HG03558 (cell line): Measurements from ENCODE around the gene COX7B.
"Not testable (repeated sequence)": the region's sequence is repeated elsewhere in the genome, so short reads cannot be mapped to it uniquely, and the experiment has no call there.

ENCODE experiments used
- ATAC-seq: cut with Tn5 transposase; IDR thresholded peaks from one replicate; pipeline ENCODE4 v1.9.1; 2021; ENCODE audit warnings: moderate number of reproducible peaks; ENCODE audit not compliant: unreplicated experiment; ENCODE audit errors: extremely low read depth

Gene COX7B

DNA sequence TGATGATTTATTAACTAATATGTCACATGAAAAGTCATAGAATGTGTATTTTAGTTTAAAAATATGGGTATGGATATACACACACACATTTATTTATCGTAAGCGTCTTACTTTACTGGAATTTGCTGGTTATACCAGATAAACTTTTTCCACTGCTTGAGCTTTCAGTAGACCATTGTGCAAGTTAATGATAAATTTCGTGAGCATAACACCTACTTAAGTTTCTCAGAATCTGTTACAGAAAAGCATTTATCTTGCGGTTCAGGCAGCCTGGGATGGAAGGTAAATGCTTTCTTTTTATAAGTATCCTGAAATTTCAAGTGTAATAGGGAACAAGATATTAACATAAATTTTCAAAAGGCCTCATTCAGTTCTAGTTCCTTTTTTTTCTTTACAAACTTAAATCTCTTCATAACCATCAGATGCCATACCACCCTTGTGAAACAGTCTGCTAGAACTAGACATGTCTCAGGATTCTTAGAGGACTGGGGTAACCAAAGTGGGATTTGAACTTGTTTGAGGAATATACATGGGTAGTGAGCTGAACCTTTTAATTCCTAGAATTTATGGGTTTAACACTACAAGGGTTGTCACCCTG lies 38.9 kb downstream of the COX7B start:
- ATAC-seq: no peak

DNA sequence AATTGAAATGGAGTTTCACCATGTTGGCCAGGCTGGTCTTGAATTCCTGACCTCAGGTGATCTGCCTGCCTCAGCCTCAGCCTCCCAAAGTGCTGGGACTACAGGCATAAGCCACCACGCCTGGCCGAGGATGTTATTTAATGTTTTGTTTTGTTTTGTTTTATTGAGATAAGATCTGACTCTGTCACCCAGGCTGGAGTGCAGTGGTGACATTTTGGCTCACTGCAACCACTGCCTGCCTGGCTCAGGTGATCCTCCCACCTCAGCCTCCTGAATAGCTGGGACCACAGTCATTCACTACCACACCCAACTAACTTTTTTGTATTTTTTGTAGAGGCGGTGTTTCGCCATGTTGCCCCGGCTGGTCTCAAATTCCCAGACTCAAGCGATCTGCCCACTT lies 45.8 kb downstream of the COX7B start:
- not testable (repeated sequence) for ATAC-seq

DNA sequence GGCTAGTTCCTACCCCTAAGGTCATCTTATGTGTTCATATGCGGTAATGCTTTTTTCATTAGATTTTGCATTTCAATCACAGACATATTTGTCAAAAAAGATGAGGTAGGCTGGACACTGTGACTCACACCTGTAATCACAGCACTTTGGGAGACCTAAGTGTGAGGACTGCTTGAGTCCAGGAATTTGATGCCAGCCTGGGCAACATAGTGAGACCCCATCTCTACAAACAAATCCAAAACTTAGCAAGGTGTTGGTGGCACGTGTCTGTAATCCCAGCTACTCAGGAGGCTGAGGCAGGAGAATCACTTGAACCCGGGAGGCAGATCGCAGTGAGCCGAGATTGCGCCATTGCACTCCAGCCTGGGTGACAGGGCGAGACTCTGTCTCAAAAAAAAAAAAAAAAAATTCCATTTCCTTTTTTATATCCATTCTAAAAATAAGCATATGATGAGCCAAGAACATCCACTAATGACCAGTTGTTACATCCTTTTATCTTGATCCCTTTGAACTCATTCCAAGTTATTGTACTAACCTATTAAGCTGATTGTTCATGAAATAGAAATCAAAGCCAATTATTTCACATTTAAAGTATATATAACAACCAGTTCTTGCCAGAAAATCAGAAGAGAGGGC lies 46.8 kb downstream of the COX7B start:
- no peak for ATAC-seq

DNA sequence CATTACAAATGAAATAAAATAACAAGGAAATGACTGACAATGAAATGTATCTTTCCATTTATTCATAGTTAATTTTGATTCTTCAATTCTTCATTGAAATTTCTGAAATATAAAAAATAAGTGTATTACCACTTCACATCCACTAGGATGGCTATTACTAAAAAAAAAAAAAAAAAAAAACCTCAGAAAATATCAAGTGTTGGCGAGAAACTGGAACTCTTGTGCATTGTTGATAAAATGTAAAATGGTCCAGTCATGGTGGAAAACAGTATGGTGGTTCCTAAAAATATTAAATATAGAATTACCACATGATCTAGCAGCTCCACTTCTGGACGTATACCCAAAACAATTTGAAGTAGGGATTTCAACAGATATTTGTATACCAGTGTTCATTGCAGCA lies 47.3 kb downstream of the COX7B start:
- ATAC-seq: no peak

DNA sequence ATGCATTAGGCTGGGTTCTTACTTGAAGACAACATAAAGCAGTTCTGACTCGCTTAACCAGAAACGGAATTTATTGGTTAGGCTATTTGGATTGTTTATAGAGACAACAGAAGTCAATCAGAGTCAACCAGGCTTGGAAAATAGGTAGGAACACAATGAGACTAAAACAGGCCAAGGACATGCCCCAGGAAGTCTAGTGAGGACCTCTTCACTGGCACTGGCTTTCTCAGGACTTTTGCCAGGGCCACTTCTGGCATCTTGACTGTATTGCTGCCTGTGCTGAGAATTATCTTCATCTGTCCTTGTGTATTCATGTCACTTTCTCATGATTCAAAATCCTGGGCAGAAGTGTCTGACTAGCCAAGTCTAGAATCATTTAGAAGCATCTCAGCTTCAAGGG lies 50.6 kb downstream of the COX7B start:
- ATAC-seq: no peak

DNA sequence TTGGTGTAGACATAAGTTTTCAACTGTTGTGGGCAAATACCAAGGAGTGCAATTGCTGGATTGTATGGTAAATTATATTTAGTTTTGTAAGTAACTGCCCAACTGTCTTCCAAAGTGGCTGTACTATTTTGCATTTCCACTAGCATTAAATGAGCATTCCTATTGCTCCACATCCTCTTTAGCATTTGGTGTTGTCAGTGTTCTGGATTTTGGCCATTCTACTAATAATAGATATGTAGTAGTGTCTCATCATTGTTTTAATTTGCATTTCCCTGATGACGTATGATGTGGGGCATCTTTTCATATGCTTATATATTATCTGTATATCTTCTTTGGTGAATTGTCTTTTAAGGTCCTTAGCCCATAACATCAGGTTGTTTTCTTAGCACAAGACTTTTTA lies 52.9 kb downstream of the COX7B start:
- no peak for ATAC-seq

DNA sequence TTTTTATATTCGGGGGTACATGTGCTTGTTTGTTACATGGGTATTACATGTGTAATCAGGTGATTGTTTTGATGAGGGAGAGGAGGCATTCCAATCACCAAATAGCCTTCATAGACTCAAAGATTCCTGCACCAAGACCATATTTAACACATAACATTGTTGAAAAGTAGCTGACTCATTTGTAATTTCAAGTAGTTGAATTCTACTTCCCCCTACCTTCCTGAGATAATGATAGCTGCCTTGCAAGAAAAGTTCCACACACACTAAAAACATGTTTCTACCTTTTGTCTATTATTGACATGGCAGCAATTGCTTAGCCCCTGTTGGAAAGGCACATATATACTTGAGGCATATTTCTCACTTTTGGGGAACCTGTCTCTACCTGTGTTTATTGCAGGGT lies 54.0 kb downstream of the COX7B start:
- no peak for ATAC-seq

DNA sequence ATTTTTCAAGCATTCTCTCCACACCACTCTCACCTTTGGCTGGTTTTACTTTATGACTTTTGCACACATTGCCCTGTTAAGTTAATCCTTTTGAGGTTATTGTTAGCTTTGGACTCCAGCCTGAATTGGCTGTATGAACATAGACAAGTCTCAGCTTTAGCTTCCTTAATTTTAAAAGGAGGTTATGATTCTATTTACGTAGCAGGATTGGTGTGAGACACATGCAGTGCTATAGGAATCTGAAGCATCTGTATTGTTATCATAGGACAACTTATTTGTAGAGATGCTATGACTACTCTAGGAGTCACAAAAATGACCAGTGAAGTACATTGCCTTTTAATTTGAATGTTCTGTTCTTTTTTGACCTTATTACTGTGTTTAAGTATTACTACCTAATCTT lies 54.4 kb downstream of the COX7B start:
- ATAC-seq: no peak
